Dermis blood vessel endothelial cell (primary cell): ENCODE measurements around the gene SPTLC2. TPM values are rescaled to one million over a fixed set of nuclear protein-coding genes. Genes with fewer than 3 reads are reported as not detected.
A peak's percentile ranks its signal among the peaks of the same experiment; 100 is the strongest.
"Not testable (repeated sequence)": the region's sequence is repeated elsewhere in the genome, so short reads cannot be mapped to it uniquely, and the experiment has no call there.

Source experiments
- DNase-seq: peaks from one replicate; pipeline ENCODE4 v3.0.0; 2010
- total RNA-seq: library from RNA; depleted of rRNA; stranded (reverse); fragments of >200 nt; gene quantifications from 2 replicates; pipeline ENCODE4 v1.2.3, GENCODE V29; 2014

The SPTLC2 gene
- total RNA-seq, 1 donor from 2014 or later: 104 TPM

DNA sequence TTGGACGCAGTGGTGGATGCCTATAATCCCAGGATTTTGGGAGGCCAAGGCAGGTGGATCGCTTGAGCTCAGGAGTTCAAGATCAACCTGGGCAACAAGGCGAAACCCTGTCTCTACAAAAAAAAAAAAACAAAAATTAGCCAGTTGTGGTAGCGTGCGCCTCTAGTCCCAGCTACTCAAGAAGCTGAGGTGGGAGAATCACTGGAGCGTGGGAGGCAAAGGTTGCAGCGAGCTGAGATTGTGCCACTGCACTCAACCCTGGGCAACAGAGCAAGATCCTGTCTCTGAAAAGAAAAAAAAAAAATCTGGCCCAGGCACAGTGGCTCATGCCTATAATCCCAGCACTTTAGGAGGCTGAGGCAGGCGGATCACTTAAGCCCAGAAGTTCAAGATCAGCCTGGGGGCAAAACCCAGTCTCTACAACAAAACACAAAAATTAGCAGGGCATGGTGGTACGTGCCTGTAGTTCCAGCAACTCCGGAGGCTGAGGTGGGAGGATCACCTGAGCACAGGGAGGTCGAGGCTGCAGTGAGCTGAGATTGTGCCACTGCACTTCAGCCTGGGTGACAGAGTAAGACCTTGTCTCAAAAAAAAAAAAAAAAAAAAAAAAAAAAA is 27.9 kb downstream of the SPTLC2 start:
- DNase-seq: not testable (repeated sequence)

DNA sequence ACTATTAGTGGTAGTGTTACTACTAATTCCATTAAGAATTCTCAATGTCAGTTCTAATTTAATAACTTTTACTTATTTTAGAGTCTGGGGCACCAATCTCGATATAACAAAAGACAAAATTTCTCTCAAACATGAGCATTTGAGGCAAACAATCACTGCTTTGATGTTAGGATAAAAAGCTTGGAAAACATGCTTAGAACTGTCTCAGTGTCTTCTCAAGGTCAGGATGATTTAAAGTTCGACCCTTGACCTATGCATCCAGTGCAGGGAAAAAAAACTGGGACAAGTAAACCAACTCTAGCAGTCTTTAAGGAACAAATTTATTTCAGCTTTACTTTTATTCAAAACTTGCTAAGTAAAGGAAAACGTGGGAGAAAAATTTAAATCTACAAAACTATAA is 31.1 kb downstream of the SPTLC2 start:
- DNase-seq: no peak

DNA sequence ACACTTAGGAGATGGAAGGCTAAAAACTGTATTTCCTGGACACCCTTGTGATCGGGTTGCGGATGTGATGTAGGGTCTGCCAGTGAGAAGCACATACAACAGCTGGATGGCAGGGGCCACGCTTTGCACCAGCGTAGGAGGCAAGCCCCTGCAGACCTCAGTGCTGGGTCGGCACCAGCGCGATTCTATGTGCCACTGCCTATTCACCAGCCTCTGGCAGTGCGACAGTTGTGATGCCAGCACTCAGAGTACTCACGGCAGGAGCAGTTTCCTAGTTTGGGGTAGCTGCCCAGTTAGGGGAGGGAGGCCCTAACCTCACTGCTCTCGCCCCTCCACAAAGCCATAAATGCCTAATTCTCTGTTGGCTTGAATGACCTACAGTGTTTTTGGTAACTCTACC is 31.6 kb downstream of the SPTLC2 start:
- DNase-seq: no peak

DNA sequence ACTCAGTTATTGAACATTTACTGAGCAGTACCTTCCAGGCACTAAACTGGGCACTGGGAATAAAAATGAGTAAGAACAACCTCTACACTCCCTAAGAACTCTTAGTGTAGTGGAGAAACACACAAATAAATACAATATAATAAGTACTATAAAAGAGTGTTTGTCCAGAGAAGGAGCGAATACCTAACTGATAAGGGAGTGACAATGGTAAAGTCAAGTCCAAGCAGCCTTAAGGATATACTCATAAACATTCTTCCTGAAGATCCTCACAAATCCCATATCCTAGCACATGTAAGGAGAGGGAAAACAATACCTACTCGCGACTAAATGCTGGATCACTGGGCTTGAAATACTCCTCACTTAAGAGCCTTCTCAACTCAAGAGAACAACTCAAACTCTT is 32.8 kb downstream of the SPTLC2 start:
- DNase-seq: peak; percentile 15

DNA sequence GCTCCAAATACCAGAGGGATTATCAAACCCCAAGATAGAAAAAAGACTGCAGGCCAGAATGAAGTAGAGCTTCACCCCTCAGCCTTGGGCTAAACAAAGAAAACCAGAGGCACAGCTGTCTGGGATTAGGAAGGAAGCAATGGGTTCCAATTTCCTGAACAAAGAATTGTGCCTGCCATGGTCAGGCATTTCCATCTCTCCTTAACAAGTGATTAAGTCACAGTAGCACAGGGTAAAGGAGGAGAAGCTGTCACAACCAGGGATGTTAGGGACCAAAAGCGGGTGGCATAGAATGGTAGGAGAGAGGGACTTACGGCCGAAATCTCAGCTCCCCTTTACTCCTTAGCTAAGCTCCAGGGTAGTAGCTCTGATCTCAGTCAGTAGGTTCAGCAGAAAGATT is 33.9 kb downstream of the SPTLC2 start:
- DNase-seq: peak; percentile 82

DNA sequence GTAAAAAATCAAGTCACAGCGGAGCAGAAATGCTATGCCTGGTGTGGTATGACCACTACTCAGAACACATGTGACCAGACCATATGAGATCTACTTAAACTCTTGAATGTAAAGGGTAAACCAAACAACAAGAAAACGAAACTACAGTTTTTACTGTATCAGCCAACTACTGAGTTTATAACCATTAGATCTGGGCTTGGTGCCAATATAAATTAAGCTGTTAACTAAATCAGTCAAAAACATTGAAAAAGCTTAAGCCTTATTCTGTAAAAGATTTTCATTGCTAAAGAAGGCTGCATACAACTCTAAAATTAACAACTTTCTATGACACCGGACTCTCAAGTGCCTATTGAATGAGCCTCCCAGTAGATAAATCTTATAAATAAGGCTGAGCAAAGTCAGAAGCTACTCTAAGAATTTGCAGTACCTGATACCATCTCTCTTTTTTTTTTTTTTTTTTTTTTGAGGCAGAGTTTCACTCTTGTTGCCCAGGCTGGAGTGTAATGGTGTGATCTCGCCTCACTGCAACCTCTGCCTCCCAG is 35.4 kb downstream of the SPTLC2 start:
- peak; percentile 71 for DNase-seq

DNA sequence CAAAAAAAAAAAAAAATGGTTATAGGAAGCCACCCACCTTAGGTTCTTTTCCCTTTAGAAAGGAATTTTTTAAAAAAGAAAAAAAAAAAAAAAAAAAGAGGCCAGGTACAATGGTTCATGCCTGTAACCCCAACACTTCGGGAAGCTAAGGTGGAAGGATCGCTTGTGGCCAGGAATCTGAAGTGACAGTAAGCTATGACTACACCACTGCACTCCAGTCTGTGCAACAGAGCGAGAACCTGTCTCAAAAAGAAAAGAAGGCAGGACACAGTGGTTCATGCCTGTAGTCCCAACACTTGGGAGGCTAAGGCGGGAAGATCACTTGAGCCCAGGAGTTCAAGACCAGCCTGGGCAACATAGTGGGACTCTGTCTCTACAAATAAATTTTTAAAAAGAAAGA is 36.0 kb downstream of the SPTLC2 start:
- DNase-seq: peak; percentile 35

DNA sequence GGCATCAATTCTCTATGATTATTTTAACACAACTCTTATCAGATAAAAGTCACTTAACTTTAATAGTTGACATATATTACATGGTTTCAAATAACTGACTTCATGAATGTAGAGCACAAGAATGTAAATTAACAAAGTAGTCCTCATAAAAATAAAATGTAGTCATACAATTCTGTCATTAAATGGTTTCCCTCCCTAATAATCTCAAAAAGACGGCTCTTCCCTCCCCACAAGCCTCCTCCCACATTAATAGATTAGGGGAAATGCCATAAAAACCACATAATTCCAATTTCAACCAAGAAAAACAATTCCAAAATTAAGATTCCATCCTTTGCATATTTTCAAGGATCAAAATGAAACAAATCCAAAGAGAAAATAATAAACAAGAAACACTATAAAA is 36.7 kb downstream of the SPTLC2 start:
- no peak for DNase-seq

DNA sequence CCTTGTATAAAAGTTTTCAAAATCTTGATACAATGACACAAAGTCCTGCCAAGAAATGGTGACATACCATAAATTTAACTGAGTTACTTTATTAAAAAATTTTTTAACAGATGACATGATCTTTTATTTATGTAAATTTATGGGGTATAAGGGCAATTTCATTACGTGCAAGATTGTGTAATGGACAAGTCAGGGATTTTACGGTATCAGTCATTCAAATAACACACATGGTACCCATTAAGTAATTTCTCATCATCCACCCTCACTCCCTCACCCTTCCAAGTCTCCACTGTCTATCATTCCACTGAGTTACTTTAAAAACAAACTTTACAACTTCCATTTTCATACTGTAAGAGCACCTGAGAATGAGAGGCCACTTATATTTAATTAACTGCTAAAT is 37.4 kb downstream of the SPTLC2 start:
- no peak for DNase-seq

DNA sequence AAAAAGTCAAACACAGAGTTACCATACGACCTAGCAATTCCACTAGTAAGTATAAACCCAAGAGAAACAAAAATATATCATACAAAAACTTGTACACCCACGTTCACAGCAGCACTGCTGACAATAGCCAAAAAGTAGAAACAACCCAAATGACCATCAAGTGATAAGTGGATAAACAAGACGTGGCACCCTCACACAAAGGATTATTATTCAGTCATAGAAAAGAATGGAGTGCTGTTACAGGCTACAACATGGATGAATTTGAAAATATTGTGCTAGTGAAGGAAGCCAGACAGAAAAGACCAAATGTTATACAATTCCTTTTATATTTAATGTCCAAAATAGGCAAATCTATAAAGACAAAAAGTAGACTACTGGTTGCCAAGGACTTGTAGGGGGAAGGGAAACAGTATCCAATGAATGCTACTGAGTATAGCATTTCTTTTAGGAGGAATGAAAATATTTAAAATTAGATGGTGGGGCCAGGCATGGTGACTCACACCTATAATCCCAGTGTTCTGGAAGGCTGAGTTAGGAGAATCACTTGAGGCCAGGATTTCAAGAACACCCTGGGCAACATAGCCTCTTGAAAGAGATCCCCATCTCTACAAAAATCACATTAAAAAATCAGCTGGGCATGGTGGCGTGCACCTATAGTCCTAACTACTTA is 41.9 kb downstream of the SPTLC2 start:
- DNase-seq: no peak

DNA sequence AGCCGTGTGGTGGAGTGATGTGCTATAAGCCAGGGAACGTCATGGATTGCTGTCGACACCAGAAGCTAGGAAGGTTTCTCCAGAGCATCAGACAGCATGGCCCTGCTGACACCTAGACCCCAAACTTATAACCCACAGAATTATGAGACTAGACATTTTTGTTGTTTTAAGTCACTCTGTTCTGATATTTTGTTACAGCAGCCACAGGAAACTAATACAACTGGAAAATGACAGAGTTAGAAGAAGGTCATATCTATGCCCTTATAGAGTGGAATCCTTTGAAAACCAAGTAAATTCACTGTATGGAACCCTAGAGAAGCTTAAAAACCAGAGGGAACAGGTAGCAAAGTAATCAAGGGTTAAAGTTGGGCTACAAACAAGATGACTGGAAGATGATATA is 42.5 kb downstream of the SPTLC2 start:
- DNase-seq: no peak

DNA sequence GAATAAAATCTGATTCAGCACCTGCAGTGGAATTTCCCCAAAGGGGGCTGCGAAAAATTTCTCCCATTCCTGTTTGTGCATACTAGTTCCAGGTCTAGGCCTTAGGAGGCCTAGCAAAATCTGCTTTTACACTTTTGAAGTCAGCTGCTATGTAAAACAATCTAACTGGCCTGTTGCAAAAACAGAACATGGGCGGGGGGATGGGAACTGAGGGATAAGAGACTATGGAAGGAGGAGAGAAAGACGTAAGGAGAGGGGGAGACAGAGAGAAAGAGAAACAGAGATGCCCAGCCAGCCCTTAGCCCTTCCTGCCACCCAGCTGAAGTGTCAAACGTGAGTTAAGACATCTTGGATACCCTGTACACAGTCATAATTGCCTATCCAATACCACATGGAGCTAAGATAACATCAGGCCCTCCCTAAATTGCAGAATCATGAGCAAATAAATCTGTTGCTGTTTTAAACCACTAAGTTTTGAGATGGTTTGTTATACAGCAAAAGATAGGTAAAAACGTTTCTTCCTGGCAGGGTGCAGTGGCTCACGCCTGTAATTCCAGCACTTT is 45.6 kb downstream of the SPTLC2 start:
- DNase-seq: no peak

DNA sequence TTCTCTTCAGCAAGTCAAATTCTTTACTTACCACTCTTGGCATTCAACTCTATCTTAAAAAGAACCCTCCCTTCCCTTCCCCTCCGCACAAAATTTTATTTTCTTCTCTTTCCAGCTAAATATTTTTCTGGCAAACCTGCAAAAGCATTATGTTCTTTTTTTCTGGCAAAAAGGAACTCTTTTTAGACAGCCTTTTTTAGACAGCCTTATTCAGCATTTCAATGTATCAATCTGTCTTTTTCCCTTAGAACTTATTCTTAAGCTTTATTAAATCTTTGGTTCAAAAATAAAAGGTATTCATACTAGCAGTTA is 50.5 kb downstream of the SPTLC2 start:
- no peak for DNase-seq

DNA sequence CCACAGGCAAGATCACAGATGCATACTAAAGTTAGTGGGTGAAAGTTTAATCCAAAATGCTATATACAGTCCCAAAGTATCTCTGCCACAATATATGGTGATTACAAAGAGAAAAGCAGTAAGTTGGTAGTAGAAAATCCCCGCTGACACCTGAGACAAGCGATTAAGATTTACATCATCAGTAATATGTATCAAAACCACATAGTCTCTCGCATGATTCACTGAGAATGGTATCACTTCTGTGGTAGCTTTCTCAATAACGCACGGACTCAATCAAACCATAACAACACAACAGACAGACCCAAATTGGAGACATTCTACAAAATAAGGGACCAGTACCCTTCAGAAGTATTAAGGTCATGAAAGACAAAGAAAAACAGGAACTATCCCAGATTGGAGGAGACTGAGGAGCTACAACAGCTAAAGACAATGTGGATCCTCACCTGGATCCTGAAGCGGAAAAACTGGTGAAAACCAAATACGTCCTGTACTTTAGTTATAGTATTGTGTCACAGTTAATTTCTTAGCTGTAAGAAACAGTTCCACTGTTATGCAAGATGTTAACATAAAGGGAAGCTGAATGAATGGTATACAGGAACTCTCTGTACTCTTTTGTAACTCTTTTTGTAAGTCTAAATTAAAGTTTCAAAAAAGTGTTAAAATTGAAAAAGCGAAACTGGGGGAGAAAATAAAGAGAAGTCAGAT is 51.0 kb downstream of the SPTLC2 start:
- DNase-seq: no peak

DNA sequence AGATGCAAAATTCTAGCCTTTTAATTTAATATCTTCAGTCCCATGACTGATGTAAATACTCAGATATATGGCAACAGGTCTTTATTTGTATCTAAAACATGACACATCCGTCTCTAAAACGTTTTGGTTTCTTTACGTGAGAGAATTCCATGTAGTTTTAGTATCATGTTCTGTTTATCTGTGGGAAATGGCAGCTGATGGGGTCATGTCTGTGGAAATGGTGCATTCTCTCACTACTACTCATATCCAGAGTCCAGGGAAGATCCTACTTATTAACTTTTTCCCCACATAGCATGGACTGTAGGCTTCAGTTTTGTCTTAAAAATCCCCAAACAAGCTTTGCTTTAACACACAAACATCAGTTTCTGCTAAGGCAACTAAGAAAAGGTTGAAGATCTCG is 53.8 kb downstream of the SPTLC2 start:
- DNase-seq: no peak

DNA sequence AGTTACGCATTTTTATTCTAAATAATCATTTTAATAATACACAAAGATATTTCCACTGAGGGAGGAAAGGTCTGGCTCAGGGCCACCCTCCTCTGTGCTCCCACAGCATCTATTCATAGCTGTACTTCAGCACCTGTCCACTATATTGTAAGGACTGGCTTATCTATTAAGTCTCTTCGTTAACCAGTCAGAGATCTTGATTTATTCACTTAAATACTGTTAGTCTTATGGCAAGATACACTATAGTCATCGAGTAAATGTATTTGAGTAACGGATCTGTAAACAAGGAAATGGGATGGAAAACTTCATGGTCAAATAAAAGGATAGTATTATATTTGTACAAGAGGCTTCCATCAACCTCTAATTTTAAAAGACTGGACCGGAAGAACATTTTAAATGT is 54.6 kb downstream of the SPTLC2 start:
- no peak for DNase-seq

DNA sequence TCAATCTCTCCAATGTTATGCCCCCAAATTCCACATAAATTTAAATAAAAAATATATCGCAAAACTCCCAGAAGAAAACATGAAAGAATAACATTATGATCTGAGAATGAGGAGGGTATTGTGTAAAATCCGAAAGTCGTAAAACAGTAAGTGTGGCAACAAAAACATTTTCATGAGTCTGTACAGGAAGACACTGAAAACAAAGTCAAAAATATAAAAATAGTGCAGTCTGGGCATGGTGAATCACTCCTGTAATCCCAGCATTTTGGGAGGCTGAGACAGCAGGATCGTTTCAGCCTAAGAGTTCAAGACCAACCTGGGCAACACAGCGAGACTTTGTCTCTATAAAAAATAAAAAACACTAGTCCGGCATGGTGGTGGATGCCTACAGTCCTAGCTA is 57.1 kb downstream of the SPTLC2 start:
- peak; percentile 39 for DNase-seq

DNA sequence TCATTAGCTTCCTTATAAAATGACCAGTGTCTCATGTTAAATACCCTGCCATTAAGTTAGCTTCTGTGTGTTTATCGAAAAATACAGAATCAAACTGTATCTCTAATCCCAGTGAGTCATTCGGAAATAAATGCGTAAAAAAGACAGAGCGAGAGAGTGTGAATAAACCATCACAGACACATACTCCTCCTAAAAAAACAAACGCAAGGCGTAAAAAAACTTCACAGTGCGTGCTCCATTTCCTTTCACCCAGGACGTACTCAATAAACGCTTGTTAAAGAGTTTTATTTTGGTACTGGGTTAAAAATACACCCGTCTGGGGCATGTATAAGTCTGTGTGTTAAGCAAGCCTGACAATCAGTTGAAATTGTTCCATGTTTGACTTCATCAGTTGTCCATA is 59.0 kb downstream of the SPTLC2 start:
- DNase-seq: no peak

DNA sequence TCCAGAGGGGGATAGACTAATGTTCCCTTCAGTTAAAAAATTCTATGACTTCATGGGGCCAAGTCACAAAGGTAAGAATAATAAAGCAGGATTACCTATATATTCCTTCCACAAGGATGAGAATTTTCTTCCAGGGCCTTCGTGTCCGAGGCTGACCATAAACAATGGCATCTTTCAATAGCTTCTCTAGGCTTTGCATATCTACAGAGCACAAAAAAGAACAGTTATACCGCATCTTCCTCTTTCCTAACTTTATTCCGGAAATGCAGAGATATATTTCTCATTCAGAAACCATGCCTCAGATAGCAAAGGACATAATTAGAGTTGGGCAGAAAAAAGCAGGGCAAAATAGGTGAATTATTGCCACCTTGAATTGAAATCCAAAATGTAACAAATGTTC is 59.5 kb downstream of the SPTLC2 start:
- no peak for DNase-seq

DNA sequence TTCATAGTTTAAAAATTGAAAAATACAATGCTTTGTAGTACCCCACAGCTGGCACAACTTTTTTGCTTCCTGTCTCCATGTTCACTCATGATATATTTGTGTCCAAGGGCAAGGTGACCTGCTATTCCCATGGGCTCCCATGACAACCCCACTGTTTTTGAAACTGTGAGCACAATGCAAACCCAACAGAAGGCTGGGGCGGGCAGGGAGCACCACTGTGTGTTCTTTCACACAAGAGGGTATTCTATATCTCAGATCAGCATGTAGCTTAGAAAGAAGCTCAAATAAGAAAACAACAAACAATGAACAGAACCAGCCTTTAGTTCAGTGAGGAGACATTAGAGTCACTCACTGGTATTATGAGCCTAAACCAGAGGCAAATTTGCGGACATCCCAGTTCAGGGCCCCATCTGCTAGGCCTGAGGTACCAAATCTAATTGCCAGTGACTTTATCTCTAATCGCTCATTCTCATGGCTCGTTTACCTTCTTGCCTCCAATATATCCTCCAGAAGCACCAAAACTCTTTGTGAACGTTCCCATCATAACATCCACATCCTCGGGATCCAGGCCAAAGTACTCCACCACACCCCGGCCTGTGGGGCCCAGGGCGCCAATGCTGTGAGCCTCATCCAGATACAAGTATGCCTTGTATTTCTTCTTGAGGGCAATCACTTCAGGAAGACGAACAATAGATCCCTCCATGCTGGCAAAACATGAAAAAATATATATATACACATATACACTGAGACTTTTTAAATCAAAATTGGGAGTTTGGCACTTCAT is 61.4 kb downstream of the SPTLC2 start:
- DNase-seq: peak; percentile 50

DNA sequence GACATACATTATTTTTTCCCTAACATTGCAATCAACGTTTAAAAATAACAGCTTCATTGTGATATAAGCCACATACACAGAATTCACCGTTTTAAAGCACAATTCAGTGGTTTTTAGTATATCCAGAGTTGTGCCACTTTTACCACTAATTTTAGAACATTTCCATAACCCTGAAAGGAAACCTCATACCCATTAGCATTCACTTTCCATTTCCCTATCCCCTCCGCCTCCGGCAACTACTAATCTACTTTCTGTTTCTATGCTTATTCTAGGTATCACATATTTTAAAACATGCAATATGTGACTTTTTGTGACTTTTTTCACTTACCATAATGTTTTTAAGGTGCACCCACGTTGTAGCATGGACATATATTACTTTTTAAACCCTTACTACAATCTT is 62.2 kb downstream of the SPTLC2 start:
- no peak for DNase-seq

DNA sequence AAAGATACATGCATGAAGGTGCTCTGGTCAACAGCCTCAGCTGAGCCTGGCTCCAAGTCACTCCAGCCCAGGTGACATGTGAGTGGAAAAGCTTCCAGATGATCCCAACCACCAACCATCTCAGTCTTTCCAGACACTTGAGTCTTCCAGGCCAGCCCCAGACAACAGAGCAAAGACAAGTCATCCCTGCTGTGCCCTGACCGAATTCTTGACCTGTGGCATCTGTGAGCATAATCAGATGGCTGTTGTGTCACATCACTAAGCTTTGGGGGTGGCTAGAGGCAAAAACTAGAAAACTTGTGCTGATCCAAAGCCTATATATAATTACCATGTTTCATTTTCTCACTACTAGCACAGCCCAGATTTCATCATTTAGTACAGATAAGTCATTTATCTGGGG is 67.0 kb downstream of the SPTLC2 start:
- DNase-seq: no peak
